B cell (primary cell): ENCODE results near the gene DCHS1. TPM values are rescaled to one million over a fixed set of nuclear protein-coding genes. Genes with fewer than 3 reads are reported as not detected.

ENCODE experiments used
- ATAC-seq: fragments of 200-7000 bp; cut with Tn5 transposase; one replicate; pipeline ENCODE4 v1.10.0; 2021; ENCODE audit warnings: low read depth, mild to moderate bottlenecking, moderate number of reproducible peaks, moderate library complexity
- CTCF ChIA-PET: fragments of 350-600 bp; sonication (Branson Sonifier 250); formaldehyde crosslinking; loops from one replicate; lab custom pipeline; 2021; ENCODE audit warnings: antibody characterized with exemption, inconsistent platforms; lab: Charles Lee
- POLR2A ChIA-PET: fragments of 350-600 bp; sonication (Branson Sonifier 250); formaldehyde crosslinking; loops from one replicate; lab custom pipeline; 2021; ENCODE audit warnings: antibody characterized with exemption; lab: Charles Lee
- DNase-seq: peaks from one replicate; pipeline ENCODE4 v3.0.0; 2013
- H2AFZ ChIP-seq: 2 replicates; pipeline ENCODE4 v1.6.1; 2012; ENCODE audit warnings: mild to moderate bottlenecking, low read depth, low read length; ENCODE audit not compliant: insufficient read depth, poor library complexity, severe bottlenecking
- H3K27ac ChIP-seq, 2 donors: 1 replicate in 1 of 2; 2 replicates in 1 of 2; pipeline ENCODE4 v1.5.1; 2012 to 2013; ENCODE audit warnings: low read length in 2 of 2, mild to moderate bottlenecking in 2 of 2, moderate library complexity in 1 of 2
- H3K27me3 ChIP-seq, 4 experiments: fragments of 200-600 bp in 1 of 4; sonication (generic) in 1 of 4; replicated peaks in 1 of 4; 1 replicate in 2 of 4; 2 replicates in 2 of 4; pipeline versions ENCODE4 v1.6.1 to v1.7.0; 2013 to 2016; ENCODE audit warnings: low read length in 3 of 4, mild to moderate bottlenecking in 2 of 4, mixed read lengths in 1 of 4, moderate library complexity in 1 of 4; ENCODE audit not compliant: insufficient read depth in 4 of 4, control insufficient read depth in 3 of 4; ENCODE audit errors: control extremely low read depth in 1 of 4
- H3K36me3 ChIP-seq, 2 experiments: replicated peaks in 1 of 2; 1 replicate in 1 of 2; 2 replicates in 1 of 2; pipeline versions ENCODE4 v1.6.1 to v1.7.1; 2013; ENCODE audit warnings: low read length in 1 of 2; ENCODE audit not compliant: insufficient read depth in 2 of 2, control insufficient read depth in 1 of 2; ENCODE audit errors: control extremely low read depth in 1 of 2, extremely low read depth in 1 of 2
- H3K4me1 ChIP-seq, 2 donors: fragments of 200-600 bp in 1 of 2; sonication (generic) in 1 of 2; 1 replicate in 1 of 2; 2 replicates in 1 of 2; pipeline versions ENCODE4 v1.5.1 to v1.6.1; 2013 to 2017; ENCODE audit warnings: low read length in 2 of 2; ENCODE audit not compliant: control insufficient read depth in 2 of 2, insufficient read depth in 2 of 2
- H3K4me2 ChIP-seq: replicated peaks from 2 replicates; pipeline ENCODE3; 2012; ENCODE audit warnings: mild to moderate bottlenecking, low read depth, low read length; ENCODE audit not compliant: poor library complexity, severe bottlenecking
- H3K4me3 ChIP-seq, 5 experiments: fragments of 200-600 bp in 1 of 5; sonication (generic) in 1 of 5; 1 replicate in 3 of 5; 2 replicates in 2 of 5; pipeline versions ENCODE4 v1.5.1 to v1.7.0; 2011 to 2016; ENCODE audit warnings: low read length in 4 of 5, mild to moderate bottlenecking in 4 of 5, low read depth in 2 of 5, control low read depth in 1 of 5, moderate library complexity in 1 of 5; ENCODE audit not compliant: insufficient read depth in 1 of 5; ENCODE audit errors: control extremely low read depth in 1 of 5, extremely low read depth in 1 of 5
- H3K79me2 ChIP-seq: fragments of 200-600 bp; sonication (generic); one replicate; pipeline ENCODE4 v1.6.0; 2016; ENCODE audit warnings: low read length; ENCODE audit not compliant: control insufficient read depth, insufficient read depth
- H3K9ac ChIP-seq: fragments of 200-600 bp; sonication (generic); 2 replicates; pipeline ENCODE4 v1.6.1; 2017; ENCODE audit warnings: mild to moderate bottlenecking, low read length, moderate library complexity
- H3K9me3 ChIP-seq, 3 donors: one replicate each; pipeline versions ENCODE4 v1.6.1 to v1.7.1; 2013; ENCODE audit warnings: low read length in 2 of 3; ENCODE audit not compliant: control insufficient read depth in 2 of 3, insufficient read depth in 1 of 3; ENCODE audit errors: control extremely low read depth in 1 of 3
- H4K20me1 ChIP-seq: 2 replicates; pipeline ENCODE4 v1.6.0; 2012; ENCODE audit warnings: mild to moderate bottlenecking, low read length; ENCODE audit not compliant: insufficient read depth, control insufficient read depth, poor library complexity, severe bottlenecking
- H3K27ac Mint-ChIP-seq: one replicate; pipeline ENCODE4 v1.8.0; 2021; ENCODE audit warnings: mixed read lengths
- H3K27me3 Mint-ChIP-seq: one replicate; pipeline ENCODE4 v1.8.0; 2021; ENCODE audit warnings: mixed read lengths
- H3K4me1 Mint-ChIP-seq: one replicate; pipeline ENCODE4 v1.8.0; 2021; ENCODE audit warnings: mixed read lengths
- H3K4me3 Mint-ChIP-seq: one replicate; pipeline ENCODE4 v1.8.0; 2021; ENCODE audit warnings: mixed read lengths
- H3K9me3 Mint-ChIP-seq: one replicate; pipeline ENCODE4 v1.8.0; 2022; ENCODE audit warnings: mixed read lengths; ENCODE audit not compliant: insufficient read depth
- EZH2 ChIP-seq: IDR thresholded peaks from 2 replicates; pipeline ENCODE4 v1.6.1; 2012; ENCODE audit warnings: borderline replicate concordance, low read depth, mild to moderate bottlenecking, moderate library complexity, low read length; ENCODE audit not compliant: insufficient read depth, poor library complexity, severe bottlenecking
- WGBS: methylation state at CpG from one replicate; pipeline ENCODE4 v1.1.5; 2013; ENCODE audit warnings: missing lambda C conversion rate; ENCODE audit not compliant: insufficient coverage; 5-methylcytosine and 5-hydroxymethylcytosine counted together
- intact Hi-C: fragments of 100-400 bp; cut with micrococcal nuclease; formaldehyde crosslinking; loops from one replicate; pipeline ENCODE4 v1.10.0; 2022
- polyA plus RNA-seq: library from polyadenylated mRNA; depleted of rRNA; stranded (reverse); fragments of >200 nt; gene quantifications from 2 replicates; pipeline ENCODE4 v1.2.3, GENCODE V29; 2012
- total RNA-seq, 2 donors: library from RNA; stranded (reverse); fragments of 120-200 nt in 1 of 2; gene quantifications; 1 replicate in 1 of 2; 2 replicates in 1 of 2; pipeline versions ENCODE4 v1.2.3 to v1.2.4, GENCODE V29; 2013 to 2022
- TF ChIP-seq, protein P1 (sequence below): fragments of 200-600 bp; IDR thresholded peaks from one replicate; pipeline ENCODE4 v1.8.0; 2022; ENCODE audit warnings: antibody characterized with exemption, mild to moderate bottlenecking

DCHS1 gene
- total and polyA plus RNA-seq, 2 donors (not counting 1 experiment from before 2014, with no cell fraction given): 0.31 to 0.84 TPM

- H3K79me2 ChIP-seq: no peaks in the 10 kb centered on the region
- H4K20me1 ChIP-seq: no peaks in the 10 kb centered on the region
- no peak overlapping the region for H3K9ac ChIP-seq
- H3K27ac ChIP-seq: no peak overlapping the region
- no peak overlapping the region for H2AFZ ChIP-seq
- intact Hi-C loops: no loop called here
- Mint-ChIP-seq H3K9me3 (no peaks in the 10 kb centered on the region), H3K4me1 (peaks cover 9% of the 10 kb centered on the region), H3K4me3 (no peak overlapping the region), H3K27ac (no peak overlapping the region), H3K27me3 (peaks cover 13% of the 10 kb centered on the region)
- no peak for DNase-seq
- TF ChIP-seq, protein P1, sequence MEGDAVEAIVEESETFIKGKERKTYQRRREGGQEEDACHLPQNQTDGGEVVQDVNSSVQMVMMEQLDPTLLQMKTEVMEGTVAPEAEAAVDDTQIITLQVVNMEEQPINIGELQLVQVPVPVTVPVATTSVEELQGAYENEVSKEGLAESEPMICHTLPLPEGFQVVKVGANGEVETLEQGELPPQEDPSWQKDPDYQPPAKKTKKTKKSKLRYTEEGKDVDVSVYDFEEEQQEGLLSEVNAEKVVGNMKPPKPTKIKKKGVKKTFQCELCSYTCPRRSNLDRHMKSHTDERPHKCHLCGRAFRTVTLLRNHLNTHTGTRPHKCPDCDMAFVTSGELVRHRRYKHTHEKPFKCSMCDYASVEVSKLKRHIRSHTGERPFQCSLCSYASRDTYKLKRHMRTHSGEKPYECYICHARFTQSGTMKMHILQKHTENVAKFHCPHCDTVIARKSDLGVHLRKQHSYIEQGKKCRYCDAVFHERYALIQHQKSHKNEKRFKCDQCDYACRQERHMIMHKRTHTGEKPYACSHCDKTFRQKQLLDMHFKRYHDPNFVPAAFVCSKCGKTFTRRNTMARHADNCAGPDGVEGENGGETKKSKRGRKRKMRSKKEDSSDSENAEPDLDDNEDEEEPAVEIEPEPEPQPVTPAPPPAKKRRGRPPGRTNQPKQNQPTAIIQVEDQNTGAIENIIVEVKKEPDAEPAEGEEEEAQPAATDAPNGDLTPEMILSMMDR: no peak
- no peak for TF ChIP-seq EZH2
- no peak overlapping the region for H3K4me2 ChIP-seq
- peaks cover 0 to 19% (median 12%) of the 10 kb centered on the region in 4 experiments for H3K27me3 ChIP-seq
- no peak for ATAC-seq
- no peaks in the 10 kb centered on the region for H3K36me3 ChIP-seq
- POLR2A ChIA-PET: no interaction called here
- H3K4me1 ChIP-seq: peaks cover 10 to 12% of the 10 kb centered on the region in 2 donors
- no peaks in the 10 kb centered on the region for H3K9me3 ChIP-seq
- CTCF ChIA-PET: interaction anchor here (0.8 to 1.0 kb wide), 2 partner anchors 9 to 317 kb away, joined by 4 to 7 read pairs; no protein-coding TSS in a partner anchor
- no peak overlapping the region for H3K4me3 ChIP-seq
Observed at GRCh38 chr11:6658647-6659046, 3.0 kb upstream of the DCHS1 start.

DNA sequence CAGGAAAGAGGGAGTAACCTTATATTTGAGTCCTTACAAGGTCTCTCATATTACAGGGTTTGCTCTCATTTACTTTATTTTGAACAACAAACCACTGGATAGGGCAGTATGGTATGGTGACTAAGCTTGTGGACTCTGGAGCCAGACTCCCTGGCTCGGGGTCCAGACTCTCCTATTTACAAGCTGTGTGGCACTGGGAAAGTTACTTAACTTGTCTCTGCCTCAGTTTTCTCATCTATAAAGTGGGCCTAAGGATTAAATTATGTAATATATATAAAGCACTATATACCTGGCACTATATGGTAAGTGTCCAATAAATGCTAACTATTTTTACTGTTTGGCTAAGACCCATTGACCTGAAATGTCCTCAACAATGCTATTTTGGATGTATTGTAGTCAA is 1.7 kb upstream of the DCHS1 start:
- Mint-ChIP-seq H3K4me1 (peaks cover 9% of the 10 kb centered on the region), H3K27me3 (peaks cover 13% of the 10 kb centered on the region), H3K9me3 (no peaks in the 10 kb centered on the region), H3K4me3 (peak overlapping the region; percentile 72), H3K27ac (no peak overlapping the region)
- H3K79me2 ChIP-seq: no peaks in the 10 kb centered on the region
- H4K20me1 ChIP-seq: no peaks in the 10 kb centered on the region
- H3K27ac ChIP-seq: no peak overlapping the region
- intact Hi-C loops: no loop called here
- CTCF ChIA-PET: interaction anchor here (1.1 to 2.5 kb wide), 3 partner anchors 10 to 45 kb away, joined by 5 to 14 read pairs (median 6); partner anchors contain the start of gene TAF10
- no peak overlapping the region for H3K4me3 ChIP-seq
- peaks cover 0 to 19% (median 12%) of the 10 kb centered on the region in 4 experiments for H3K27me3 ChIP-seq
- TF ChIP-seq, protein P1: no peak
- no peak for TF ChIP-seq EZH2
- no peaks in the 10 kb centered on the region for H3K36me3 ChIP-seq
- H3K4me2 ChIP-seq: no peak overlapping the region
- peaks cover 10 to 12% of the 10 kb centered on the region in 2 donors for H3K4me1 ChIP-seq
- ATAC-seq (no peak), DNase-seq (no peak)
- no peak overlapping the region for H3K9ac ChIP-seq
- H2AFZ ChIP-seq: no peak overlapping the region
- no peaks in the 10 kb centered on the region for H3K9me3 ChIP-seq
- POLR2A ChIA-PET: no interaction called here
- WGBS: no CpG with 5 or more reads among the region's 1 CpG
